ENCODE measurements around the gene EEF1AKMT3. TPM values are rescaled to one million over a fixed set of nuclear protein-coding genes. Genes with fewer than 3 reads are reported as not detected.

The EEF1AKMT3 gene
- total and polyA plus RNA-seq, 2 experiments from 2014 or later: 12.4 to 15.7 TPM

DNA sequence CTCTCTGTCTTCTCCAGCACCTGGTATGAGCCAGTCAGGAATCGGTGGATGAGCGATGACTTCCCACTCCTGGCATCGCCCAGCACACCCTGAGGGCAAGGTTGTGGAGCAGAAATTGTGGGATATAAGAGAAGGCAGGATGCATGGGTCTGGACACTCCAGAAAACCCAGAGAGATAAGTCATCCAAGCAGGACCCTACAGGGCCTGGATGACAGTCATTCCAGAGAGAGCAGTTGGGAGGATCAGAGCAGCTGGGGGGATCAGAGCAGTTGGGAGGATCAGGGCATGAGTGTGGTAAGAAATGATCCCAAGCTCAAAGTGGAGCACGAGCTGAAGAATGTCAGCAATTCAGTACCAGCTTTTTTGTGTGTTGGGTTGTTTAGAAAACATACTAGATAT, 37.8 kb upstream of the EEF1AKMT3 start:
- no peaks in the 10 kb centered on the region for H3K36me3 ChIP-seq (ENCODE audit: low read depth)
- H3K9ac ChIP-seq: no peak overlapping the region
- no peaks in the 10 kb centered on the region for H3K9me2 ChIP-seq (ENCODE audit: insufficient read depth)
- no peaks in the 10 kb centered on the region for H4K20me1 ChIP-seq (ENCODE audit: insufficient read depth)
- WGBS, 2 experiments (ENCODE audit: low coverage in 1 of 2, low lambda C conversion rate in 2 of 2, missing lambda C conversion rate in 2 of 2): 81 to 93% methylated on average over 4 of the region's 4 CpGs
- H3K4me3 ChIP-seq: no peak overlapping the region
- H3K4me1 ChIP-seq (ENCODE audit: insufficient read depth): no peaks in the 10 kb centered on the region
- H2AFZ ChIP-seq: no peak overlapping the region
- H3K27ac ChIP-seq: no peak overlapping the region
- no peak overlapping the region for H3K4me2 ChIP-seq (ENCODE audit: unreplicated experiment)
- H3F3A ChIP-seq (ENCODE audit: insufficient read depth): no peaks in the 10 kb centered on the region
- TF ChIP-seq EZH2 (IDR thresholded peaks at IDR 0.05; ENCODE audit: insufficient read depth, poor library complexity, severe bottlenecking): no peak
- TF ChIP-seq EZH2phosphoT487 (IDR thresholded peaks at IDR 0.05; ENCODE audit: insufficient read depth, low read depth): no peak
- H3K9me3 ChIP-seq (ENCODE audit: low read depth): no peaks in the 10 kb centered on the region
- in situ Hi-C loops (cut with MboI): no loop called here
- H3K27me3 ChIP-seq (replicated peaks; ENCODE audit: insufficient read depth): peaks cover 32% of the 10 kb centered on the region
- no peaks in the 10 kb centered on the region for H3K79me2 ChIP-seq (ENCODE audit: insufficient read depth)
- no peak for DNase-seq

- in situ Hi-C loops (cut with MboI): no loop called here
- 24 to 25% methylated on average over 8 of the region's 8 CpGs for WGBS, 2 experiments (ENCODE audit: low coverage in 1 of 2, low lambda C conversion rate in 2 of 2, missing lambda C conversion rate in 2 of 2)
Measured at GRCh38 chr12:57735198-57735855, 37.1 kb upstream of the EEF1AKMT3 start.

DNA sequence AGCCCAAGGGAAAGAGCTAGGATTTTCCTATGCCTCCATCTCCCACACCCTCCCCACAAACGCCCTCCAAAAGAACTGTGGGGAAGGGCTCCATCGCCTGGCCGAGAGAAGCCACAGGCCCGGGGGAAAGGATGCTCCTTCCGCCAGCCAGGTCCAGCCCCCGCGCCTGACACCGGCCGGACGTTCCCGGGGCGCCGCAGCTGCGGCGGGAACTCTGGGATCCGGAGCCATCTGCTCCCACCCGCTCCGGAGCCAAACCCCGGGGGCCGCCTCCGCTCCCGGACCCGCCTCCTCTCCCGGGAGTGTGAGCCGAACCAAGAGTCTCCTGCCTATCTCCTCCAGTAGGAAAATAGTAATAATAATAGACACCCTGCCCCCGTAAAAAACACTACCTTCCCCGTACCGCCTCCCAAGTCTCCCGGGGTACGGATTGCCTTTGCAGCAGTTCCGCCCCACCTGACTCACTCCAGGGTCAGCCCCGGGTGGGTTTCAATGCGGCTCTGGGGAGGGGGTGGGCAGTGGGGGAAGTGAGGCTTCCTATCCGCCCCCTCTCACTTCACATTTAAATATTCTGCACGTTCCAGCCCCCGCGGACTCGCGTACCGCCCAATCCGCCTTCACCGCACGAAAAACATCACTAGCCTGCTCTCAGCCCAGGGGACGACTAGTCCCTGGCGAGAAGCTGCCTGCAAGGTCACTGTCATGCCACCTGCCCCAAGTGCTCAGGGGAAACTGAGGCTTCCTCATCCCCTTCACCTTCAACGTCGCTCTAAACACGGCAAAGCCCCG, 36.3 kb upstream of the EEF1AKMT3 start:
- peak overlapping the region; percentile 55 for H2AFZ ChIP-seq
- no peaks in the 10 kb centered on the region for H3K36me3 ChIP-seq (ENCODE audit: low read depth)
- peaks cover 40% of the 10 kb centered on the region for H3K27me3 ChIP-seq (replicated peaks; ENCODE audit: insufficient read depth)
- H3K9ac ChIP-seq: peak overlapping the region; percentile 10; the same call in 1 of the 2 replicates
- no peaks in the 10 kb centered on the region for H4K20me1 ChIP-seq (ENCODE audit: insufficient read depth)
- no peaks in the 10 kb centered on the region for H3K9me2 ChIP-seq (ENCODE audit: insufficient read depth)
- H3K4me1 ChIP-seq (ENCODE audit: insufficient read depth): no peaks in the 10 kb centered on the region
- in situ Hi-C loops (cut with MboI): no loop called here
- peak; percentile 57 for DNase-seq
- peak overlapping the region; percentile 75 for H3K4me2 ChIP-seq (ENCODE audit: unreplicated experiment)
- no peaks in the 10 kb centered on the region for H3K79me2 ChIP-seq (ENCODE audit: insufficient read depth)
- H3K9me3 ChIP-seq (ENCODE audit: low read depth): no peaks in the 10 kb centered on the region
- H3K27ac ChIP-seq: no peak overlapping the region
- H3K4me3 ChIP-seq: peak overlapping the region; percentile 55
- TF ChIP-seq EZH2 (IDR thresholded peaks at IDR 0.05; ENCODE audit: insufficient read depth, poor library complexity, severe bottlenecking) (no peak), EZH2phosphoT487 (IDR thresholded peaks at IDR 0.05; ENCODE audit: insufficient read depth, low read depth) (no peak)
- 3% methylated on average over 44 to 49 of the region's 49 CpGs for WGBS, 2 experiments (ENCODE audit: low coverage in 1 of 2, low lambda C conversion rate in 2 of 2, missing lambda C conversion rate in 2 of 2)
- no peaks in the 10 kb centered on the region for H3F3A ChIP-seq (ENCODE audit: insufficient read depth)

More at GRCh38 chr12:57735198-57735855, 37.1 kb upstream of the EEF1AKMT3 start:
- H3K36me3 ChIP-seq (ENCODE audit: low read depth): no peaks in the 10 kb centered on the region
- no peaks in the 10 kb centered on the region for H3K9me2 ChIP-seq (ENCODE audit: insufficient read depth)
- H3K27ac ChIP-seq: no peak overlapping the region
- no peaks in the 10 kb centered on the region for H3K79me2 ChIP-seq (ENCODE audit: insufficient read depth)
- H3F3A ChIP-seq (ENCODE audit: insufficient read depth): no peaks in the 10 kb centered on the region
- H3K4me2 ChIP-seq (ENCODE audit: unreplicated experiment): peak overlapping the region; percentile 75
- H3K4me1 ChIP-seq (ENCODE audit: insufficient read depth): no peaks in the 10 kb centered on the region
- peak overlapping the region; percentile 55; the same call in 1 of the 2 replicates for H3K4me3 ChIP-seq
- H4K20me1 ChIP-seq (ENCODE audit: insufficient read depth): no peaks in the 10 kb centered on the region
- TF ChIP-seq EZH2 (IDR thresholded peaks at IDR 0.05; ENCODE audit: insufficient read depth, poor library complexity, severe bottlenecking): no peak
- no peak for TF ChIP-seq EZH2phosphoT487 (IDR thresholded peaks at IDR 0.05; ENCODE audit: insufficient read depth, low read depth)
- peak; percentile 44 for DNase-seq
- H3K9me3 ChIP-seq (ENCODE audit: low read depth): no peaks in the 10 kb centered on the region
- 0 out of 2 replicates have a peak overlapping the region, but pooled peaks have one; percentile 10 for H3K9ac ChIP-seq
- H2AFZ ChIP-seq: peak overlapping the region; percentile 55
- H3K27me3 ChIP-seq (replicated peaks; ENCODE audit: insufficient read depth): peaks cover 37% of the 10 kb centered on the region

DNA sequence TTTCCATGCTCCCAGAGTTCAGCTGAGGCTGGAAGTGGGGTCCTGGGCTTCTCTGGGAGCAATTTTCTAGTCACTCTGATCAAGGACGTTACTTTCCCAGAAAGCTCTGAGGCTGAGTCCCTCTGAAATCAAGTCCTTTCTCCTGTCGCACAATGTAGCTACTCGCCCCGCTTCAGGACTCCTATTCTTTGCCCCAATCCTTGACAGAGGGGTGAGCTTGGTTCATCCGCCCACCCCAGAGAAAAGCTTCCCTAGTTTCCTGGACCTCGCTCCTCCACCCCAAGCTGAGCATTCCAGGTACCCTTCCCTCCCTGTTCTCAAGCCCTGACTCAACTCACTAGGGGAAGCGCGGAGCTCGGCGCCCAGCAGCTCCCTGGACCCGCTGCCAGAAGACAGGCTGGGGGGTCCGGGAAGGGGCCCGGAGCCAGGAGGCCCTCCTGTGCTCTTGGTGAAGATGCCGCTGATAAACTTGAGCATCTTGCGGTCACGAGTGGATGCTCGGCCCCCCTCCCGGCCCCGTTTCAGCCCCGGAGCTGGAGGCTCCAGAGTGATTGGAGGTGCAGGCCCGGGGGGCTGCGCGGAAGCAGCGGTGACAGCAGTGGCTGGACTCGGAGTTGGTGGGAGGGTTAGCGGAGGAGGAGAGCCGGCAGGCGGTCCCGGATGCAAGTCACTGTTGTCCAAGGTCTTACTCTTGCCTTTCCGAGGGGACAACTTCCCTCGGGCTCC, 35.5 kb upstream of the EEF1AKMT3 start:
- WGBS, 2 experiments (ENCODE audit: low coverage in 1 of 2, low lambda C conversion rate in 2 of 2, missing lambda C conversion rate in 2 of 2): 4 to 7% methylated on average over 25 to 29 of the region's 31 CpGs
- Histone ChIP-seq H3K27ac (no peak overlapping the region), H2AFZ (no peak overlapping the region), H3K4me2 (ENCODE audit: unreplicated experiment) (peak overlapping the region; percentile 75), H3K36me3 (ENCODE audit: low read depth) (no peaks in the 10 kb centered on the region), H4K20me1 (ENCODE audit: insufficient read depth) (no peaks in the 10 kb centered on the region), H3K27me3 (replicated peaks; ENCODE audit: insufficient read depth) (peaks cover 40% of the 10 kb centered on the region), H3F3A (ENCODE audit: insufficient read depth) (no peaks in the 10 kb centered on the region), H3K9ac (no peak overlapping the region), H3K4me1 (ENCODE audit: insufficient read depth) (no peaks in the 10 kb centered on the region), H3K9me2 (ENCODE audit: insufficient read depth) (no peaks in the 10 kb centered on the region), H3K4me3 (no peak overlapping the region), H3K9me3 (ENCODE audit: low read depth) (no peaks in the 10 kb centered on the region), H3K79me2 (ENCODE audit: insufficient read depth) (no peaks in the 10 kb centered on the region)
- TF ChIP-seq EZH2 (IDR thresholded peaks at IDR 0.05; ENCODE audit: insufficient read depth, poor library complexity, severe bottlenecking): peak; percentile 95
- peak; percentile 41; the same call in 1 of the 2 replicates for TF ChIP-seq EZH2phosphoT487 (IDR thresholded peaks at IDR 0.05; ENCODE audit: insufficient read depth, low read depth)
- DNase-seq: peak; percentile 30
- in situ Hi-C loops (cut with MboI): no loop called here
